Fibroblast of lung (primary cell): ENCODE measurements around the gene FBXO41.

ENCODE experiments used
- CTCF ChIP-seq, 2 donors: IDR thresholded peaks in 1 of 2; conservative IDR thresholded peaks in 1 of 2; 1 replicate in 1 of 2; 2 replicates in 1 of 2; pipeline ENCODE4 v1.5.1; 2011 to 2012; ENCODE audit warnings: low read length in 2 of 2, control low read depth in 1 of 2, inconsistent platforms in 1 of 2, low read depth in 1 of 2, mild to moderate bottlenecking in 1 of 2
- EZH2 ChIP-seq: IDR thresholded peaks from 2 replicates; pipeline ENCODE4 v1.5.1; 2012; ENCODE audit warnings: low read length, control low read depth, mild to moderate bottlenecking; ENCODE audit errors: missing control alignments

GRCh38 chr2:73238976-73239375, 45.3 kb downstream of the FBXO41 start:
- no peak for TF ChIP-seq EZH2
- TF ChIP-seq CTCF (conservative IDR thresholded peaks at IDR 0.05 in 1 of 2, IDR thresholded peaks at IDR 0.05 in 1 of 2; ENCODE audit: low read depth in 1 of 2, low read length in 2 of 2): no peak
